HG03469 (cell line): Measurements from ENCODE around the gene GALNT15.

Experiments used
- ATAC-seq: cut with Tn5 transposase; IDR thresholded peaks from one replicate; pipeline ENCODE4 v1.9.1; 2021; ENCODE audit warnings: mild to moderate bottlenecking, moderate library complexity, moderate number of reproducible peaks; ENCODE audit not compliant: unreplicated experiment

GALNT15 gene

DNA sequence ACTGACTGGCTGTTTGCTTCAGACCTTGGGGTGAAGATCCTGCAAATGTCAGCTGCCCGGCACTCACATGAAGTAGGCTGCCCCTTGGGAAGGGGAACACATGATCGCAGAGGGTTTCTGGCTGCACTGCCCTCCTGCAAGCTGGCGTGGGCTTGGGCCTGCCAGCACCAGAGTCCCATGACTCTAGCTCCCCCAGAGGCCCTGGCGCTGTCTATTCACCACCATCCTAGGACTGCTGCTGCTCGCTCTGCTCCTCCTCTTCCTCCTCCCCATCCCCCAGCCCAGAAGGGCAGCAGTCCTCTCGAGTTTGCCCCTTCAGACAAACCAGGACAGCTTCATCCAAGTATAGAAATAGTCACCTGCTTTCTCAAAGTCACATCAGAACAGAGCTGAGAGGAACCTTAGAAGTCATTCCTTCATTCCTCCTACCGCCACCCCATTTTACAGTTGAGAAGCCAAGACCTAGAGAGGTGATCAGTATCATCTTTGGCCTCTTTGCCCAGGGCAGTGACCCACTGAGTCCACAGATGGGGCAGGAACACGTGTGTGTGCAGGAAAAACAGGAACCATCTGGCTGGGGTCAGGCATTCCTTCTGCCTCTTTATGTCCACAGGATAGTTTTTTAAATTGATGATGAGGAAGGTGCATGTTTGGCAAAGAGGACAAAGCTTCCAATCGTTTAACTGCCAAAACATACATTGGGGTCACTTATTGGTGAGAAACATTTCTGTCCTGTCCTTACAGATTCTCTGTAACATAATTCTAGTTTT, 77.0 kb downstream of the GALNT15 start:
- no peak for ATAC-seq

- peak; percentile 29 for ATAC-seq
Measured at GRCh38 chr3:16252243-16252978, 77.9 kb downstream of the GALNT15 start.

- no peak for ATAC-seq
Measured at GRCh38 chr3:16252988-16253387, 78.5 kb downstream of the GALNT15 start.

GRCh38 chr3:16253601-16254000, 79.1 kb downstream of the GALNT15 start:
- no peak for ATAC-seq

GRCh38 chr3:16254916-16255315, 80.4 kb downstream of the GALNT15 start:
- no peak for ATAC-seq

GRCh38 chr3:16255326-16255725, 80.8 kb downstream of the GALNT15 start:
- ATAC-seq = no peak

- ATAC-seq = no peak
Measured at GRCh38 chr3:16255726-16256125, 81.2 kb downstream of the GALNT15 start.

DNA sequence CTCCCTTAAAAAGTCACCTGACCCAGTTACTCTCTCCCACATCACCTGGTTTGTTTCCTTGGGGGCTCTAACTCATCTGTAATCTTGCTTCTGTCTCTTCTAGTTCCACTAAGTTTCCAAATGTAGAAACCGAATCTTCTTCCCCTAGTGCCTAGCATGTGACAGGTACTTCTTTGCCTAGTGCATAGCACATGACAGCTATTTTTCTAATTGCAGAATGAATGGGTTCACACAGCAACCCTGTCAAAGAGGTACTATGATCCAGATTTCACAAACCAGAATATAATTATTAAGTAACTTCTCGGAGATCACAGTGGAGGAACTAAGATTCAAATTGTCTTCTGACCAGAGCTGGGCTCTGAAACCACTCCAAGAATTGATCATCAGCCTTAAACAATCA, 82.8 kb downstream of the GALNT15 start:
- ATAC-seq = no peak

DNA sequence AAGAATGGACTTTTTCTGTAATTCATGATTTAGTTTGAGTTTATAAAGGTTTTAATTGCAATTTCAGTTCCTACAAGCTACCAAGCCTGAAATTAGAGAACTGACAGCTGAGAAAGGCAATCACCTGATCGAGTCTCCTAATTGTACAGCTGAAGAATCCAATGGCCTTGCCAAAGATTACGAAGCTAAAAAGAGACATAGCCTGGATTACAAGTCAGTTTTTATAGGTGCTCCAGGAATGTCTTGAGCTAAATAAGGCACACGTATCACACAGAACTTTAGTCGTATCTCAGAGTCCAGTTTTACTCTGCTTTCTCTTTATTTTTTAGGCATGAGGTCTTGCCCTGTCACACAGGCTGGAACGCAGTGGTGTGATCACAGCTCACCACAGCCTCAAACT, 83.7 kb downstream of the GALNT15 start:
- no peak for ATAC-seq

DNA sequence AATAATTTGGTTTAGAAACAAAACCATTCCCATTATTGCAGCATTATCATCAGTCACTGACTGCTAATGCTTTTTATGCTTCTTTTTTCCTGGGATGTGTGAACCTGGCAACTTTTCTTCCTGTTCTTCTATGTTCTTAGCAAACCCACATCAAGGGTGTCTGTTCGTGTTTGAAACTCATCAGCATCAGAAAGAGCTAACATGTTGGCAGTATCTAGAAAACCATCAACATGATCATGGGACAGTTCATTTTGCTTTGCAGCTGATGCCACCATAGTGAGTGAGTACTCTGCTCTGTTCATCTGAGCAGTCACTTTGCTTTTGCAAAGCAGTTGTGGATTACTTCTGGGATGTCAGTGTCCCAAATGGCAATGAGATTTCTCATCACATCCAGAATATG, 84.4 kb downstream of the GALNT15 start:
- ATAC-seq = no peak

- ATAC-seq = no peak
Measured at GRCh38 chr3:16260046-16260445, 85.6 kb downstream of the GALNT15 start.

DNA sequence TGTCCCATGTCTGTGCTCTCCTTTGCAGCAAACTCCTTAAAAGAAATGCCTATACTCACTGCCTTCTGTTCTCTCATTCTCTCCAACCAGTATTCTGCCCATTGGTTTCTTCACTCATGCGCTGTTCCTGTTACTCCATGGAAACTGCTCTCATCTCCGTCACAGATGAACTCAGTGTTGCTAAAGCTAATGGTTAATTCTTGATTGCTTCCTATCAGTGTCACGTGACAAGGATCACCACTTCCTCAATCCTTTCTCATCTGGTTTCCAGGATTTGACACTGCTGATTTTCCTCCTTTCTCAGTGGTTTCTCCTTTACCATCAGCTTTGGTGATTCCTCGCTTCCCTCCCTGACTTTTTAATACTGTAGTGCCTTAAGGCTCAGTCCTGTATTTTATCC, 87.7 kb downstream of the GALNT15 start:
- no peak for ATAC-seq

DNA sequence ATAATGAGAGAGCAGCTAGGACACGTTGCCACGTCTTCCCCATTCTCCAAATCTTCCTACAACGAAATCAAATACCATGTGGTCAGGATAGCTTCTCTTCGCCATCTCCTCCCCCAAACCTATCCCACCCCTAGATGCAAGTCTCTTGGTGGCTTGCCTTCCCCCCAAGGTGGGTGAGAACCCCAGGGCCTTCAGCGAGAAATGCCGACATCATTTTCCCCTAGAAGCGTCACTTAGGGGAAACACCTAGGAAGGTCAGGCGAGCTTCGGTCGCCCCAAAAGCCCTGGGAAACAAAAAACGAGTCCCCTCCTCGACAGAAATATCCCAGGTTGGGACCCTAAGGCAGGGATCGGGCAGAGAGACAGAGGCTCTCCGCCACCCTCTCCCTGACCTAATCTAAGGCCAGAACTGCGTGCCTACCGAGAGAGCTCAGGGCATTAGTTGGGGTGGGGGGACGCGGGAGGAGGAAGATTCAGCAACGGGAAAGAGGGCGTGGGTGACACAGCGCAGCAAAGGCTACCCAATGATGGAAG, 89.8 kb downstream of the GALNT15 start:
- no peak for ATAC-seq

DNA sequence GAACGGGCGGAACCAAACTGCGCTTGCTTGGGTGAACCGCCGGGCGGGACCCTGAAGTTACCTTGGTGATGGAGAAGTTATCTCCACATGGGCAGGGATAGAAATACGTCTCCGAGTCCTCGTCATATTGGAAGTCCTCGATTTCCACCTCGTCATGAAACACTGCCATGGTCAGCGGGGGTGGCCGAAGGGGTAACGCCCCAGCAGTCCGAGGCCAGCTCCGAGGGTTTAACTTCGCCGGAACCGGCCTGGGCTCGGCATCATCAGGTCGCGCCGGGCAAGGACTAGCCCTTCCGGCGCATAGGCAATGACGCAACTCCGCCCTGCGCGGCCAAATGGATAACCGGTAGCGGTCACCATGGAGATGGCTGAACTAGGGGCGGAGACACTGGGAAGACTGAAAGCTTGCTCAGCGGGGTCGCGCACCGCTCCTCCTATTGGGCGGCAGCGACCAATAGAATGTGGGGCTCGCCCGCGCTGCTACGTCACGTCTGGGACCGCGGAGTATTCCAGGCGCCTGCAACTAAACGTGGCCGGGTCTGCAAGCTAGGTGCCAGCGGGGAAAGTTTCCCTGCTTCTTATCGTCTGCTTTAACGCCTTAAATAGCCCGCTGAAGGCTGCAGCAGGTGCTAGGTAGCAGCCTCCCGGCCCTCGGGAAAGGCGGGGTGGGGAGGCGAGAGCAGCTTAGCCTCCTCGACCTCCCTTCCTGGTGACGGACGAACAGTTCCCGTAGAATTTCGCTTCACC, 90.4 kb downstream of the GALNT15 start, which contains the start of the genes DPH3 and OXNAD1:
TSS of gene DPH3 (minus strand) at position 236 of the 747 bp plus-strand sequence. CDS start at position 169, 67 bp downstream.
TSS of gene OXNAD1 (plus strand) at position 505 of the 747 bp plus-strand sequence. CDS start 5,741 bp downstream, outside the sequence.
- peak; percentile 98 for ATAC-seq

DNA sequence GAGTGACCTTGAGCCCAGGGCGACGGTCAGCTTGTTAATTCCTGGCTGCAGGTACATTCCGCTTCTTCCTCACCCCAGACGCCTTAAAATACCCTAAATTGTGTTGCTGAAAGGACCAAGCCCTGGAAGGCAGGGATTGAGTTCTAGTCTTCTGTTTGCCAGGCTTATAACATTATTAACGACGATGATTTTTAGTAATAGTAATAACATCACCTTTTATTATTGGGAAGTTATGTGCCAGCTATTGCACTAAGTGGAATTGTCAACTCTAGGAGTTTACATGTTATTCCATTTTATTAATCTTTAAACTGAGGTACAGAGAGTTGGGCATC, 90.9 kb downstream of the GALNT15 start:
- ATAC-seq = no peak

DNA sequence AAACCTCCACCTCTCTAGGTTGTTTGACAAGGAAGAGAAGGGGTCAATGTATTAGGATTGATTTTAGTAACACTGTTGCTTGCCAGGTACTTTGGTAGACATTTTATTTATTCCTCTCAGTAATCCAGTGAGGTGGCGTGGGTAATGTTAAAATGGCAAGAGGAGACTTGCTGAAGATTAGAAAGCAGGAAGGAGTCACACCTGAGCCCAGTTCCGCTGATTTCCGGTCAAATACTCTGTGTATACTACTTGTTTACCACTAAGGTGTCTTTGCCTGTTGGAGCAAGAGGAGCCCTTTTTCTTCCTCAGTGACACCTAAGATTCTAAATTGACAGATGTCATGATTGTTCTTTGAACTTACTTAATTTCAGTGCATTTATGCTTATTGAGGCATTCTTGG, 92.2 kb downstream of the GALNT15 start:
- ATAC-seq = no peak

DNA sequence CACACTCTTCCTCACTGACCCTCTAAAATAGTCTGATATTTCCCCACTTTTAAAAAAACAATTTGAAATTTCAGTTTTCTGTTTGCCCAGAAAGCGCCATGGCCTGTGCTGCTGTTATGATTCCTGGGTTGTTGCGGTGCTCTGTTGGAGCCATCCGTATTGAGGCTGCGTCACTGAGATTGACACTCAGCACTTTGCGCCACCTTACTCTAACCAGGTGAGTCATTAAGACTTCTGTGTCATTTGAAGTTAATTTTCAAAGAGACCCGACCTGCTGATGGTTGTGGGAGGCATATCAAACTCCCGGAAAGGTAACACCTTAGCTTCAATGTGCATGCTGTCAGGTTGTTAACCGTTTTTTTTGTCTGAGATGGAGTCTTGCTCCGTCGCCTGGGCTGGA, 96.4 kb downstream of the GALNT15 start:
- no peak for ATAC-seq

DNA sequence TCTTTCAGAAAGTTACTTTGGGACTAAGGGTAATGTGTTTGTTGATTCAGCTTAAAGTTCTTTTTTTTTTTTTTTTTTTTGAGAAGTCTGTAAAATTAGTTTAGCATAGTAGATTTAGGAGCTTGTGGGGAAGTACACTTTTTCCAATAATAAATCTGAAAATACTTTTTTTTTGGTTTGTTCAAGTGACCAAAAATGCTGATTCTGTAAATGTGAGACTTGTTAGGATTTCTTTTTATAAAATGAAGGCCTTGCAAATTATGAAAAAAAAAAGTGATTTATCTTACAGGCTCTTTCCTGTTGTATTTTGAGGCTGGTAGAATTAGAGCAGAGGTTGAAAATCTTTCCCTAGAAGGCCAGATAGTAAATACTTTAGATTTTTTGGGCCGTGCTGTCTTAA, 98.1 kb downstream of the GALNT15 start:
- ATAC-seq = no peak

DNA sequence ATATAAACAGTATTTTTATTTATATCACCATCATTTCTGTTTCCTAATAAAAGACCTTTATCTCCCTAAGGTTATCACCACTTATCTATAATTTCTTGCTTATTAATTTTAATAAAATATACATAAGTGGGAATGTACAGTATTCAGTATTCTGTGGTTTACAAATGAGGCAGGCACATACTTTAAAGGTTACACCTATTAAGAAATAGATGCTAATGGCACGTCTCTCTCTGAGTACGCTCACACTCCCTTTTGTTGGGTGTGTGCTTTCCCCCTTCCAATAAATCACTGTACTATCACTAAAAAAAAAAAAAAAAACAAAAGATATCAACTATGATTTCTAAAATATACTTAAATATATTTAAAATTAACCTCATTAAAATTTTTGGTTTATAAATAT, 99.4 kb downstream of the GALNT15 start:
- ATAC-seq = no peak

GRCh38 chr3:16277471-16277870, 103.0 kb downstream of the GALNT15 start:
- ATAC-seq = no peak
